OCI-LY3 (cell line): ENCODE data around the gene TACR1.

ENCODE experiments used
- EZH2phosphoT487 ChIP-seq: fragments of 200-600 bp; shearing (Covaris generic); IDR thresholded peaks from 2 replicates; pipeline ENCODE4 v1.6.1; 2018; ENCODE audit warnings: antibody characterized with exemption, mixed run types, low read depth
- TF ChIP-seq, protein P1 (sequence below): fragments of 200-600, 300-600 bp; sonication (generic); IDR thresholded peaks from 2 replicates; pipeline ENCODE4 v1.5.1; 2014; ENCODE audit warnings: antibody characterized with exemption, low read length, low read depth

DNA sequence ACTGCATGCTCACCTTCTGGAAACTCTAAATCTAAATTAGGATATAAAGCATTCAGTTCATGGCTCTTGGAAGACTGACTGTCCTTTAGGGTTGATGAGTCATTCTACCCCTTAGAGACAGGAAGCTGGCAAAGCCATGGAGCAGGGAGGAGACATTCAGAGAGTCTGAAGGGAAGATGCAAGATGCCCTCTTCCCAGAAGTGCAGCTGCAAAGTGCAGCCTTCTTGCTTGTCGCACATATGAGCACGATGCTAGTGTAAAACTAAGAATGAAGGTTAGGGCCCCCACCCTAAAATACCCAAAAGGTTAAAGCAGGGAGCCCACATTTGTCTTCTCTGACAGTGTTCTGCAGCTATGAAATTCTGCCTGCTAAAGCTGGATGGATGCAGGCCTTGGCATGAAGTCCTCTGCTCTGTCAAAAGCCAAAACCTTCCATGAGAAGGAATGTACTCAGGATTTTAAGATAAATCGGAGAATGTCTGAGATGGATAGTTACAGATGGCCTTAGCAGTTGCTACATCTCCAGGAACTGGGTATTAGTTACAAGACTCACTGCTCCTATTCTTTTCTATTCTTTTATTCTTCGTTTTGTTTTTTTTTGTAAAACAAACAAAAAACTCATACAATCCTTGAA lies 151.2 kb downstream of the TACR1 start:
- TF ChIP-seq, protein P1, sequence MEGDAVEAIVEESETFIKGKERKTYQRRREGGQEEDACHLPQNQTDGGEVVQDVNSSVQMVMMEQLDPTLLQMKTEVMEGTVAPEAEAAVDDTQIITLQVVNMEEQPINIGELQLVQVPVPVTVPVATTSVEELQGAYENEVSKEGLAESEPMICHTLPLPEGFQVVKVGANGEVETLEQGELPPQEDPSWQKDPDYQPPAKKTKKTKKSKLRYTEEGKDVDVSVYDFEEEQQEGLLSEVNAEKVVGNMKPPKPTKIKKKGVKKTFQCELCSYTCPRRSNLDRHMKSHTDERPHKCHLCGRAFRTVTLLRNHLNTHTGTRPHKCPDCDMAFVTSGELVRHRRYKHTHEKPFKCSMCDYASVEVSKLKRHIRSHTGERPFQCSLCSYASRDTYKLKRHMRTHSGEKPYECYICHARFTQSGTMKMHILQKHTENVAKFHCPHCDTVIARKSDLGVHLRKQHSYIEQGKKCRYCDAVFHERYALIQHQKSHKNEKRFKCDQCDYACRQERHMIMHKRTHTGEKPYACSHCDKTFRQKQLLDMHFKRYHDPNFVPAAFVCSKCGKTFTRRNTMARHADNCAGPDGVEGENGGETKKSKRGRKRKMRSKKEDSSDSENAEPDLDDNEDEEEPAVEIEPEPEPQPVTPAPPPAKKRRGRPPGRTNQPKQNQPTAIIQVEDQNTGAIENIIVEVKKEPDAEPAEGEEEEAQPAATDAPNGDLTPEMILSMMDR: no peak
- TF ChIP-seq EZH2phosphoT487: no peak
